Right lobe of liver (tissue), 4 donors: ENCODE measurements around the gene PRKCG.

Experiments used
- CTCF ChIP-seq, 4 donors: fragments of 200-600 bp in 3 of 4; fragments of 450-650 bp in 1 of 4; IDR thresholded peaks; one replicate each; pipeline versions ENCODE4 v1.5.1 to v1.8.0; 2016 to 2022; ENCODE audit warnings: antibody characterized with exemption in 4 of 4, mild to moderate bottlenecking in 2 of 4
- POLR2A ChIP-seq: fragments of 450-650 bp; IDR thresholded peaks from one replicate; pipeline ENCODE4 v1.6.1; 2017; ENCODE audit warnings: antibody characterized with exemption, mild to moderate bottlenecking
- donor health status: DM: no; HTN: no; CAD: no.
- donor health status: DM: no; HTN: no; CAD: no.
- donor health status: DM: no; HTN: yes; CAD: no.

GRCh38 chr19:53907193-53907581 lies 25.2 kb downstream of the PRKCG start:
- TF ChIP-seq CTCF (IDR thresholded peaks at IDR 0.05): no peak
- TF ChIP-seq POLR2A: no peak
